ENCODE results near the gene HMGB2.

HMGB2 gene

DNA sequence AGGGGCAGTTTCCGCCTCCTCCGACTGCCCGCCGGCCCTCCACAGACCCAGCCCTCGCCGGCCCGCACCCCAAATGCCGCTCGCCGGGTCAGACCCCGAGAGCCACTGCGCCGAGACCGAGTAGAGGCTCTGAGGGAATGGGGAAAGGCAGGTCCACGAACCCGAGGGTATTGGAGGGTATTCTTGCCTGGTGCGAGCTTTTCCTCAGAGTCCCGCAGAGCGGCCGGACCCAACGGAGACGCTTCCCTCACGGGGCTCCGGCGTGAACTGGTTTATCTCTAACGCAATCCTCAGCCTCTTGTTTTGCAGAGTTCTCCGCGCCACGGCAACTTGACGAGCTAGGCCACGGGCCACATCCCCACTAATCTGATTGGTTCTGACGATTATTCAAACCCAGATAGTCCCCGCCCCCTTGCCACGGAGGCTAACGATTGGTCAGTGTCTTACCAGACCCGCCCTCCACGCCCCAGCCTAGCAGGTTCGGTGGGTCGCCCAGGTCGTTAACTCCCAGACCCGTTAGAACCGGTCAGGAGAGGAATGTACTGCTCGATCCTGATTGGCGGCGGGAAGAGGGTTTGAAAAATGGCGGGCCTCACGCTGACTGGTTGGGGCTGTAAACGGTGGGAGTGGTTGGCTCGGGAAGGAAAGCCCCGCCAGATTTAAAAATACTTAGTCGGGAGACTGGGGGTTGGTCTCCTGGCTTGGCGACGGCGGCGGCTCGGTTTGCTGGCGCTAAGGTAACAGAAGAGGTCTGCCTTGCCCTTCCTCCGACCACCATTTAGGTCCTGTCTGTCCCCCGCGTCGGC is at the start of gene HMGB2:
HMGB2 (minus strand) TSS at position 274 of the 806 bp plus-strand sequence. CDS start 709 bp downstream, outside the sequence.
- peak; percentile 99 for DNase-seq (ENCODE audit: low spot score)

DNA sequence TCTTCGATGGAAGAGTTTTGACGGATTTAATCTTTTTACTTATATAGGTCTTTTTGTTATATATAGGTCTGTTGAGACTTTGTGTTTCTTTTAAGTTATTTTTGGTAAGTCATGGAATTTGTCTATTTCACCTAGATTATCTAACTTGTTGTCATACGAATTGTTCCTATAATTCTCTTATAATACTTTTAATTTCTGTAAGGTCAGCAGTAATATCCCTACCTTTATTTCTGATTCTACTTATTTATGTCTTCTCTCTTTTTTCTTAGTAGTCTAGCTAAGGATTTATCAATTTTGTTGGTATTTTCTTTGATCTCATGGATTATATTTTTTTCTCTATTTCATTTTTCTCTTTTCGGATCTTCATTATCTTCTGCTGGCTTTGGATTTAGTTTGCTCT is 48.2 kb upstream of the HMGB2 start:
- no peak for DNase-seq (ENCODE audit: low spot score)

DNA sequence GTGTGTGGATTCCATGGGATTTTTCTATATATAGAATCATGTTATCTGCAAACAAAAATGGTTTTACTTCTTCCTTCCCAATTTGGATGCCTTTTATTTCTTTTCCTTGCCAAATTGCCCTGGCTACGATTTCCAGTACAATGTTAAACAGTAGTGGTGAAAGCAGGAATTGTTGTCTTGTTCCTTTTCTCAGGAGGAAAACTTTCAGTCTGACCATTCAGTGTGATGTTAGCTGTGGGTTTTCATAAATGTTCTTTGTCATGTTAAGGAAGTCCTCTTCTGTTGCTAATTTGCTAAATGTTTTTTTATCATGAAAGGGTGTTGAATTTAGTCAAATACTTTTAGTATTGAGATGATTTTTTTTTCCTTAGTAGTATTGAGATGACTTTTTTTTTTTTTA is 47.5 kb upstream of the HMGB2 start:
- no peak for DNase-seq (ENCODE audit: low spot score)

DNA sequence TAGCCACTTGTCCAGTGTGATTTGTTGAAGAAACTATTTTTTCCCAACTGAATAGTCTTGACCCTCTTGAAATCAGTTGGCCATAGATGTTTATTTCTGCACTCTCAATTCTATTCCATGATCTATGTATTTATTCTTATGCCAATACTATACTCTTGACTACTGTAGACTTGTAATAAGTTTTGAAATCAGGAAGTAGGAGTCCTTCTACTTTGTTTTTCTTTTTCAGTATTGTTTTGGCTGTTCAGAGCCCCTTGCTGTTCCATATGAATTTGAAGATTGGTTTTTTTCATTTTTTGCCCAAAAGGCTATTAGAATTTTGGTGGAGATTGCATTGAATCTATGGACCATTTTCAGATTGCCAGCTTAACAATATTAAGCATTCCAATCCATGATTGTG is 46.8 kb upstream of the HMGB2 start:
- DNase-seq (ENCODE audit: low spot score), result no peak

DNA sequence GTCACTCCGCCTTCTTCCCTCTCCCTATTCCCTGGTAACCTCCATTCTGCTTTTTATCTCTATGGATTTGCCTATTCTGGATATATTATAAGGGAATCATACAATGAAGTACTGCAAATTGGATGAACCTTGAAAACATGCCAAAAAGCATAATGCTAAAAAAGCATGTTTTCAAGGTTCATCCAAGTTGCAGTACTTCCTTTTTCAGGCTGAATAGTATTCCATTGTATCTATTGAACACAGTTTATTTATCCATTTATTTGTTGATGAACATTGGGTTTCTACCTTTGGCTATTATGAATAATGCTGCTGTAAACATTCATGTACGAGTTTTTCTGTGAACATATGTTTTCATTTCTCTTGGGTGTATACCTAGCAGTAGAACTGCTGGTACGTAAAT is 45.8 kb upstream of the HMGB2 start:
- DNase-seq (ENCODE audit: low spot score), result no peak

DNA sequence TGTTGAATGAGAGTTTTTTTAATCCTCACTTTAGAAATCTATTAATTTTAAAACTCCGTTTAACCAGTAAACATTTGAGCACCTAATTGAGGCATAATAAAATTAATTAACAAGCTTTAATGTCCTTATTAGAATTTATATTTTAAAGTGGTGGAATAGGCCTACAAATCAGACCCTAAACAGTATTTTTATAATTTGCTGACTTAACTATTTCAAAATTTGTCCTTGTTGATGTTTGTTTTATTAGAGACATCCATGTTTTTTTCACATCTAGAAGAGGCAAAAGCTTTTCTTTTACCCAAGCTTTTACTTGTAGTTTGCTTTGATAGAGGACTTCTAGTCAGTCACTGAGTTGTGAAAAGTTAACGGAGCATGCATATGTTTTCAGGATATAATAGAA is 40.4 kb upstream of the HMGB2 start:
- DNase-seq (ENCODE audit: low spot score), result no peak

DNA sequence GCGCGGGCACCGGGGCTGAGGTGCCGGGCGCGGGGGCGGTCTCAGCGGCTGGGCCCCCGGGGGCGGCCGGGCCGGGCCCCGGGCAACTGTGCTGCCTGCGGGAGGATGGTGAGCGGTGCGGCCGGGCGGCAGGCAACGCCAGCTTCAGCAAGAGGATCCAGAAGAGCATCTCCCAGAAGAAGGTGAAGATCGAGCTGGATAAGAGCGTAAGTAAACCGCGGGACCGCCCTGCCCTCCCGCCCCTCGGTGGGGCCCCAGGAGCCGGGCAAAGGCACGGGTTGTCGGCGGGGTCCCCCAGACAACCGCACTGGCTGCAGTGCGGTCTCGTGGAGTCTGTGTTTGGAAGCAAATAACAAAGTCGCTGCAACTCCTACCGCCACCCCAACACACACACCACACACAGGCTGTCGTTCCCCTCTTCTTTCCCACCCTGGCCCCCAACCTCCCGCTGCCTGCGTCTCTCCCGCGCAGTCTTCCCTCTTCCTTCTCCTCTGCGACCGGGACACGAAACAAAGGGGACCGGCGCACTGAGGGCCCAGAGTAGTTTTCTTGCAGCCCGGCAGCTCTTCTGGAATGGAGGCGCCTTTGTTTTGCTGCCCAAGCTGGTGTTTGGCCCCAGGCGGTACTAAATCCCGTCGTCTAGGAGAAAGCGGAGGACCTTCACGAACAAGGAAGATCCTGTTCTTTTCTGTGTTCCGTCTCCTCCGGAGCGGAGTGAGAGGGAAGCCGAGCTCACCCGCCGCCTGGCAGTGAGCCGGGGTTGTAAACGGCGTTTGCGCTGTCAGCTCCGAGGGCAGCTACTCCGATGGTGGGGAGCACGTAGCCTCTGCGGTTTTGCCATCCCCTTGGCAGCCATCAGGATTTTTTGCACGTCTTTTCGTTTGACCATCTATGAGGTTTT is 37.4 kb upstream of the HMGB2 start:
- peak; percentile 82 for DNase-seq (ENCODE audit: low spot score)

DNA sequence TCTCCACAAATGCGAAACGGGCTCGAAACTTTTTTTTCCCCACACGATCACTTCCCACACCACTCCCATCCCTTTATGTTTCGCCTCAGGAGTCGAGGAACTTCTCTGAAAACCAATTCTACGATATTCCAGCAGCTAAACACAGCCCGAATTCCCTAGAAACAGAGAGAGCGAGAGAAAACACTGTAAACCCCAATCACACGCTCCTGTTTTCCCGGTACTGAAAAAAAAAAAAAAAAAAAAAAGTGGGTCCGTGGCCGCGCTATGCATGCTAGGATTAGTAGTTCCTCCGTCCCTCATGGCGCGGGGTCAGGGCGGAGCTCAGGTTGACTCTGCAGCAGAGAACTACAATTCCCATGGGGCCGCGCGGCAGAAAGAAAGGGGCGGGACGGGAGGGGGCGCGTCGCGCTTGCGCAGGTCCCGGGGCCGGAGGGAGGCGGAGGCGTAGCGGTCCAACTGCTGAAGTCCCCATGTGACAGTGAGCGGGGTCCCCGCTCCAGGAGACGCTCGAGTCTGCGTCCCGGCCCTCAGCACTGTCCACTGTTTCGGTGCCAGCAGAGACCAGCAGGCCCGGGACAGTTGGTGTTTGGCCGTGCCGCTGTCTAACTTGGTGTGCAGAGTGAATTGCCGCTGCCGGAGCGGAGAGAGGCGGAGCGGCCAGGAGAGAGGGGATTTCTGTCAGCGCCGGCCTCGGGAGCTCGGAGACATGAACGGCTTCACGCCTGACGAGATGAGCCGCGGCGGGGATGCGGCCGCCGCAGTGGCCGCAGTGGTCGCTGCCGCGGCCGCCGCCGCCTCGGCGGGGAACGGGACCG is 36.5 kb upstream of the HMGB2 start, which contains the start of gene SAP30:
SAP30 (plus strand) TSS at position 478 of the 815 bp plus-strand sequence; CDS start at position 707, 229 bp downstream.
- DNase-seq (ENCODE audit: low spot score), result peak; percentile 99

DNA sequence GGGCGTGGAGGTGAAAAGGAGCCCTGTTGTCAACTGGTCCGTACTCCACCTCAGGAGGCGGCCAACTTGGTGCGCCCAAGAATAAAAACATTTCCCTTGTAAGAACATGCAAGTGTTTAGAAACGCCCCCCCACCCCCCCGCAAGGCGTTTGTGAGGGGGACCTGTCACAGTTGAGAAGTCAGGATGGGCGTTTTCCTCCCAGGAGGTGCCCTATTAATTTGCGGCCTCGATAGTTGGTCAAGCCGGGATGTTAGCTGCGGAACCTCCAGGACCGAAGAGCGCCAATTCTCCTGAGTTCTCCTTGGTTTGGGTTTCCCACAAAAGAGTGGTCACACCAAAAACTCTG is 35.9 kb upstream of the HMGB2 start:
- peak; percentile 23 for DNase-seq (ENCODE audit: low spot score)

DNA sequence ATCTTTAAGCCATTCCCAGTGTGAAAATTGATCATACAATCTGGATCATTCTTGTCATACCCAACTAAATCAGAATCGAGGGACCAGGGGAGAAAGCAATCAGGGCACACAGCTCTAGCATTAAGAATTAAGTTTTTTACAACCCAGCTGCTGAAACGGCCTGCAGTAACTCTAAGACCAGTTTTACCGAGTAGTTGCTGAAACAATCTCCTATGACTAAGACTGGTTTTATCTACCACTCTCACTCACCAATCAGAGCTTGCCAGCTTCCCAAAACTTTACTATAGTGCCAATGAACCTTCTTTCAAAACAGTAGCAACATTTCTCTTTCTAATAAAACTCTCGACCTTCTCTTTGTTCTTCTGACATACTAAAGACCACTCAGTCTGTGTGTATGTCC is 33.8 kb upstream of the HMGB2 start:
- DNase-seq (ENCODE audit: low spot score), result peak; percentile 9

DNA sequence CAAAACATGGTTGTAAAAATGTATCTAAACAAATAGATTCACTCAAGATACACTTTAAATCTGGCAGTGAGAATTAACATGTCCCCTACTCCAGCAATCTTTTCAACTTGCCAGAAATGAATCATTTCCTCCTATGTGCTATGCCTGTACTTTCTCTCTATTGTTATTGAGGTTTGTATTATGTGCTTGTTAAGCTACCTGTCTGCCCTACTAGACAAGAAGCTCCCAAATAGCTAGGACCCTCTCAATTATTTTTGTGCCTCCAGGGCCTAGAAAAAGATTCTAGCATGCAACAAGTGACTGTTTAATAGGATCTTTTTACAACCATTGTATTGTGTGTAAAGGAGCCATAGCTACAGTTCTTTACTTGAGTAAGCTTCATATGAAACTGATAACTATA is 33.1 kb upstream of the HMGB2 start:
- DNase-seq (ENCODE audit: low spot score), result no peak

DNA sequence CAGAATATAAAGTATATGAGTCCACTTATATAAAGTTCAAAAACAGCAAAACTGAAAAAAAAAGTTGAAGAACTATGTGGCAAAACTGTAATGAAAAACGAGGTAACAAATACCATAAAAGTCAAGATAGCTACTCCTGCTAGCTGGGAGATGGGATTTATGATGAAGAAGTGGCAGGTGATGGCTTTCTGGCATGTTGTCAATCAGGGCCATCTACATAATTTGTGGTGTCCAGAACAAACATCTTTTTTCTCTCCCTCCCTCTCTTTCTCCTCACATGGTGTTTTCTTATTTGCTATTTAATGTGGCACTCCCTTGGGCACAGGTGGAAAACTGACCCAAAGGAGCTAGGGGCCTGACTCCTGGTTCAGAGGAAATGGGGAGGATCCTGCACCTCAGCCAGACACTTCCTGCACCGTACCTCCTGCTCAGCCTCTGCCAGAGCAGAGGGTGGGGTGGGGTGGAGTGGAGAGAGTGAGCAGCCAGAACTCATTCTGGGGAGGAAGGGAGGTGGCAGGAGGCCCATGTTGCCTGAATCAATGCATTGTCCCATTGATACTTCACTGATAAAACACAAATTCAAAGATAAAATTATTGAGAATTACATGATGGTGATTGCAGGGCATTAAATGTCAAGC is 31.3 kb upstream of the HMGB2 start:
- DNase-seq (ENCODE audit: low spot score), result no peak

DNA sequence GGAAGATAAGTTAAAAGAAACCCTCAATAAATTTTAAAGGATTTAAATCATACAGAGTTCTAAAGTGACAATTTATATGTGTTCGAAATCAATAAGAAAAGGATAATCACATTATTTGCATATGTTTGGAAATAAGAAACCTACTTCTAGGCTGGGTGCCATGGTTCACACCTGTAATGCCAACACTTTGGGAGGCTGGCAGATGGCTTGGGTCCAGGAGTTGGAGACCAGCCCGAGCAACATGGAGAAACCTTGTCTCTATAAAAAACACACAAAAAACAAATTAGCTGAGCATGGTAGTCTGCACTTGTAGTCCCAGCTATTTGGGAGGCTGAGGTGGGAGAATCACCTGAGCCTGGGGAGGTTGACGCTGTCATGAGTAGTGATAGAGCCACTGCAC is 28.5 kb upstream of the HMGB2 start:
- DNase-seq (ENCODE audit: low spot score), result no peak

DNA sequence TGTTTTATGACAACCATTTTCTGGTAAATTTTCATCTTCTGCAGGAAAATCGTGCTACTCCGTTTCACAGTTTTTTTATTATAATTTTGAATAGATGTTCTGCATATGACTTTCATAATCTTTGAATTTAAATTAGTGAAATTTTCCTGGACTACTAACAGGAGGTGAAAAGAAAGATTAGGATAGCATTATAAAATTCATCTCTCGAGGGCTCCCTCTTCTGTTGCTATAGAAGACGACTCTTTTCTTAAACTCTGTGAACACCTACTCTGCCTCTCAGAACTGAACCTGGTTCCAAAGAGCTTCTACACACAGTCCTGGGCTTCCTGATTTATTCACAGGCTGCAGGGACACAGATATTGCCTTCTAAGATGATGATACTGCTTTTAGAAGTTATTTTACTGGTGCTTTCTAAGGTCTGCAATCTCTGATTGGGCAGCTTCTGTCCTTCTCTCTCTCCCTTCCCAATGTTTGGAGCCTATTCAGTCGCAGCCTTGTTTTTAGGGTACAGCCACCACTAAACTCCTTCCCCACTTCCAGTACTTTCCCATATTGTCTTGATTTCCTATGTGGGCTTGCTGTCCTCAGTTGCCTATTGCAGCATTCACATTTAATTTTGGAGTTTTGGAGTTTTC is 26.5 kb upstream of the HMGB2 start:
- peak; percentile 38 for DNase-seq (ENCODE audit: low spot score)

DNA sequence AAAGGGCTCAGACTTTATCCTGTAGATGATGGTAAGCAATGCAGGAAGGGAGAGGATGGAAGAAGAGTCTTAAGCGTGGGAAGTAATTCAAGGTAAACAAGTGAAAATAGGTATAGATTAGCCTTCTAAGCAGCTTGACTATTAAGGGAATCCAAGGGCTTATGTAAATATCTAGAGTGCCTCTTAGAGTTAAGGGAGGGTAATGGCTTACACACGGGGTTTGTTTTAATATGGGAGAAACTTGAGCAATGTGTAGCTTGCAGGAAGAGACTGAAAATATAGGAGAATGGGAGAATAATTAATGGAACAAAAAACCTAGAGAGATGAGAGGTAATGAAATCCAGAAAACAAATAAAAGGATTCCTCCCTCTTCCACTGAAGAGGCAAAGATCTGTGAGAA is 23.8 kb upstream of the HMGB2 start:
- no peak for DNase-seq (ENCODE audit: low spot score)

DNA sequence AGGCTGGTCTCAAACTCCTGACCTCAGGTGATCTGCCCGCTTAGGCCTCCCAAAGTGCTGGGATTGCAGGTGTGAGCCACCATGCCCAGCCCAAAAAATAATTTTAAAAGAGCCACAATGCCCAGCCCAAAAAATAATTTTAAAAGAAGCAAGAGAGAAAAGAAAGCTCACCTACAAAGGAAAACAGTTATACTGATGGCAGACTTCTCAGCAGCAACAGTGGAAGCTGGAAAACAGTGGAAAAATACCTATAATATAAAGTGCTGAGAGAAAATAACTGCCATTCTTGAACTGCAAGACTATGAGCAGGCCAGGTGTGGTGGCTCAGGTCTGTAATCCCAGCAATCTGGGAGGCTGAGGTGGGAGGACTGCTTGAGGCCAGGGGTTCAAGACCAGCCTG is 13.3 kb upstream of the HMGB2 start:
- no peak for DNase-seq (ENCODE audit: low spot score)

DNA sequence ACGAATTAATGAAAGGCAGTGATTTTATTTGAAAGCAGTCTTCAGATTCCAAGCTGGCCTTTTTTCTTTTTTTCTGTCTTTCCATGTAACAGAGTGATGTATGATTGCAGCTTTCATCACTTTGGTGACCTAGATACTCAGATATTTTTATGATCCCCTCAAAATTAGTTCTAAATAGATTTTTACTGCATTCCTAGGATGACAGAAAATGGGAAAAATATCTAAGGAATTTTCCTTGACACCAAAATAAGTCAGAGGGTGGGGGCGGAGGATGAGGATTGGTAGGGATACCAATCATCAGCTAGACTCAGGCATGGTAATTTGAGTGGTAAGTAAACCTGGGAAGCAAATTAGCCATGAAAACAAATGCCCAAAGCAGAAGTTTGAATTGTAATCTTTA is 11.9 kb upstream of the HMGB2 start:
- peak; percentile 63 for DNase-seq (ENCODE audit: low spot score)

DNA sequence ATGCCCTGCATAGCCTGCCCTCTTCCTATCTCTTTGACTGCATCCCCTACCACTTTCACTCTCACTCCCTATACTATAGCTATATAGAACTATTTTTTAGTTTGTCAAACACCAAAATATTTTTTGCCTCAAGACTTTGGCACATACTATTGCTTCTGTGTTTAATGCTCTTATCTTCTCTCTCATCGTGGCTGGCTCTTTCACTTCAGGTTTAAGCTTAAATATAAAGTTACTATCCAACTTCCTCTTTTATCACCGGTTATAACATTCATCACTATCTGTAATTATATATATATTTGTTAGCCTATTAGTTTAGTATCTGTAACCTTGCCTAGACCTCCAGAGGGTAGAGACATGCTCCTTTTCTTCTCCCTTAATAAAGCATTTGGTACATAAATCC is 11.5 kb upstream of the HMGB2 start:
- DNase-seq (ENCODE audit: low spot score), result no peak

DNA sequence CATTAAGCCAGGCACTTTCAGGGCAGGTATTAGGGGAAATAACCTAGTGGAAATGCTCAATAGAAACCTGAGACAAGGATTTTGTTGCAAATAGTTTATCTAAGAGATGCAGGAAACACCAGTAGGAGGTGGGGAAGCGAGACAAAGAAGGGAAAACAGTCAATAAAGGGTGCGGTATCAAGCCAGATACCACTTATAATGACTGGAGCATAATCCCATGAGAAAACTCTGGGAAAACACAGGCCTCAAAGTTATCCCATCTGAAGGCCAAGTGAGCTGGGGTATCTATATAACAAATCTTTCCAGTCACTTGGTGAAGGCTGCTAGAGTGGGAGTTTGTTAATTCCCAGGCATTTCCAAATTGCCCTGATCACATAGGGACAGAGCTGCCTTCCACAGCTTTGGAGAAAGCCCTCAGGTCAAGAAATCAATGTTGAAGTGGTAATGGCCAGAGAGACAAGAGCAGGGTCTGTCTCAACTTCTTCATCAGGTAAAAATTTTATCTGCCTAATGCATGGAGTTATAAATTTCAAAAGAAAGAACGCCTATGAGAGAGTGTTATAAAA is 9.8 kb upstream of the HMGB2 start:
- no peak for DNase-seq (ENCODE audit: low spot score)

DNA sequence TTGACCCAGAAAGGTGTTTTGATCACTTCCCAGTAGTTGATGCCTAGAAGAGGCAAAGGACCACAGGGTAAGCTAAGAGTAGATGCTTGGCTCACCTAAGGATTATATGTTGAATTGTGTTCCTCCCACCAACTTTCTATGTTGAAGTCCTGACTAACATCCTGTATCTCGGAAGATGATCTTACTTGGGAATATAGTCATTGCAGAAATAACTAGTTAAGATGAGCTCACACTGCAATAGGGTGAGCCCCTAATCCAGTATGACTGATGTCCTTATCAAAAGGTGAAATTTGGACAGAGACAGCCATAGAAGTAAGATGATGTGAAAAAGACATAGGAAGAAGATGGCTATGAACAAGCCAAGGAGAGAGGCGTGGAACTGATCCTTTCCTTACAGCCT is 3.3 kb upstream of the HMGB2 start:
- no peak for DNase-seq (ENCODE audit: low spot score)

Measured in AG20443 (cell line).